ENCODE results near the gene RBMX.
"Not testable (repeated sequence)": the region's sequence is repeated elsewhere in the genome, so short reads cannot be mapped to it uniquely, and the experiment has no call there.

Gene RBMX

DNA sequence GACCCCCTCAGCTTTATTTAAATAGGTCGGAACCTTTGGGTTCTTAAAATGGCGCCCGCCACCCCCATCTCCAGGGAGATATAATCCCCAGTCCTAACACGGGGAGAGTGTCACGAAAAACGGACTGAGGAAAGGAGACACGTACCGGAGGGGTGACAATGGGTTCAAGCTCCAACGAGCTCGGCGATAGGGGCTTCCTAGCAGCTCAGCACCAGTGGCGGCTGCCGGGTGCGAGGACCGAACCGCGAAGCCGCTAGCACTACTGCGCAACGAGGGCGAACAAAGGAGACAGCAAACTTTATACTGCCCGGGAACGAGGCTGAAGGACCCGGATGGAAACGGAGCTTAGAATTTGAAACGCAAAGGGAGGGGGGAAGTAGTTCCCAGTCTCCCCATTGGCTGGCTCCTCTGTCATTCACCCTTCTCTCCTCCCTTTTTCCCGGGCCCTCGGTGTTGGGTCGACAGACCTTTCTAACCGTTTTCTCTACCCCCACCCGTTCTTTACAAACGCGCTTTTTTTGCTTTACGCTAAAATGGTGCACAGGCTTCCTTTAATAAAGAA is at the start of gene RBMX:
TSS of gene RBMX (minus strand) at position 274 of the 562 bp plus-strand sequence. CDS start 1,298 bp downstream, outside the sequence.
- peak; percentile 83 for DNase-seq

DNA sequence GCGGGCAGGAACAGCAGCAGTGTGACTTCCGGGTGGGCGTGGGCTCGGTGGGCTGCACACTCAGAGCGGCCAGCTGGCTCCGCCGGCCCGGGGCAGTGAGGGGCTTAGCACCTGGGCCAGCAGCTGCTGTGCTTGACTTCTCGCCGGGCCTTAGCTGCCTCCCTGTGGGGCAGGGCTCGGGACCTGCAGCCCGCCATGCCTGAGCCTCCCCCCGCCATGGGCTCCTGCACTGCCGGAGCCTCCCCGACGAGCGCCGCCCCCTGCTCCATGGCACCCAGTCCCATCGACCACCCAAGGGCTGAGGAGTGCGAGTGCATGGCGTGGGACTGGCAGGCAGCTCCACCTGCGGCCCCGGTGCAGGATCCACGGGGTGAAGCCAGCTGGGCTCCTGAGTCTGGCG is 40.9 kb upstream of the RBMX start:
- DNase-seq, result not testable (repeated sequence)

DNA sequence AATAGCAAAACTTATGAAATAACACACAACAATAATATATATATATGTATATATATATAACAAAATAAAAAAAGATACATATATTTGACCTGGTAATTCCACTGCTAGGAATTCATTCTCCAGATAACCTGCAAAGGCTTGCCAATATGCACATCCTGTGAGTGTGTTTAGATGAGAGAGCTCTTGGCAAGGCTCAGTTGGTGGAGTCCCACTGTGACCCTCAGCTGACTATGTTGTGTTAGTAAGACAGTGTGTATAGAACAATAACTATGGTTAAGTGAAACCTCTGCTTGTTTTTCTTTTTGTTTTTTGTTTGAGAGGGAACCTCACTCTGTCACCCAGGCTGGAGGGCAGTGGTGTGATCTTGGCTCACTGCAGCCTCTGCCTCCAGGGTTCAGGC is 39.5 kb upstream of the RBMX start:
- DNase-seq, result no peak

DNA sequence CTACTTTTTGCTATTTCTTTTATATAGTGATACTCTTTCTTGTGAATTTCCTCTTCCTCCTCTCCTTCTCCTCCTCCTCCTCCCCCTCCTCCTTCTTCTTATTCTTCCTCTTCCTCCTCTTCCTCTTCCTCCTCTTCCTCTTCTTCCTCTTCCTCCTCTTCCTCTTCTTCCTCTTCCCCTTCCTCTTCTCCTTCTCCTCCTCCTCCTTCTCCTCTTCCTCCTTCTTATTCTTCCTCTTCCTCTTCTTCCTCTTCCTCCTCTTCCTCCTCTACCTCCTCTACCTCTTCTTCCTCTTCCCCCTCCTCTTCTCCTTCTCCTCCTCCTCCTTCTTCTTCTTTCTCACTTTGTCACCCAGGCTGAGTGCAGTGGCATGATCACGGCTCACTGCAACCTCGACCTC is 36.3 kb upstream of the RBMX start:
- no peak for DNase-seq

DNA sequence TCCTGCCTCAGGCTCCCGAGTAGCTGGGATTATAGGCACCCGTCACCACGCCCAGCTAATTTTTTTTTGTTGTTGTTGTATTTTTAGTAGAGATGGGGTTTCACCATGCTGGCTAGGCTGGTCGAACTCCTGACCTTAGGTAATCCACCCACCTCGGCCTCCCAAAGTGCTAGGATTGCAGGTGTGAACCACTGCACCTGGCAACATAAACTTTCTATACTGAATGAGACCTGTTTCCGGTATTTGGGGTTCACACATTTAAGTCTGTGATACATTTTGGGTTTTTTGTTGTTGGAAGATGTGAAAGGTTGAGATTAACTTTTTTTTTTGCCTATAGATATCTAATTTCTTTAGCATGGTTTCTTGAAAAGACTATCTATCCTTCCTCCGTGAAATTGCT is 31.1 kb upstream of the RBMX start:
- not testable (repeated sequence) for DNase-seq

DNA sequence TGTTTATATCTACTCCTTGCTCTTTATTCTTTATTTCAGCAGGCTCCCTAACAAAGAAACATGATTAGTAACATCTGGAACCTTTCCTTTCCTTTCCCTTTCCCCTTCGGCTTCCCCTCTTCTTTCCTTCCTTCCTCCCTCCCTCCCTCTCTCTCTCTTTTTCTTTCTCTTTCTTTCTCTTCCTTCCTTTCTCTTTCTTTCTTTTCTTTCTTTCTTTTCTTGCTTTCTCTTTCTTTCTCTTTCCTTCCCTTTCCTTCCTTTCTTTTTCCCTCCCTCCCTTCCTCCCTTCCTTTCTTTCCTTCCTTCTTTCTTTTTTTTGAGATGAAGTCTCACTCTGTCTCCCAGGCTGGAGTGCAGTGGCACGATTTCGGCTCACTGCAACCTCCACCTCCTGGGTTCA is 30.7 kb upstream of the RBMX start:
- no peak for DNase-seq

DNA sequence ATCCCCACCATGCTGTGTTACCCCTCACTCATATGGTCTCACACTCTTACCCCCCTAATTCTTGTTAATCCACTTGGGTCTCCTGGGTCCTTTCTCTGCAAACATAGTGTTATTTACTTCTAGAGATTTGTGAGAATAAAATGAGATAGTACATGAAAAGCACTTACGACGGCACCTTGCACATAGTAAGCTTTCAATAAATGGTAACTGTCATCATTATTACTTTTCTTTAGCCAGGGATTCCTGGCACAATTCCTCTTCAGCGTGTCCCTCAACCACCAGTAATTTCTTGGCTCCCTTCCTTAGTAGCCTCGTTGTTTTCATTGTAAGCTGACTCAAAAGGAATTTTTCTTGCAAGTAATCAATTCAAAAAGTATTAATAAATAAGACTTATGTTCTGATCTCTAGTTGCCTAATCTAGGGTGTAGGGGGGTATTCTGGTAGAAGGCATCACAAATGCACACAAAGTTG is 30.1 kb upstream of the RBMX start:
- DNase-seq, result no peak

DNA sequence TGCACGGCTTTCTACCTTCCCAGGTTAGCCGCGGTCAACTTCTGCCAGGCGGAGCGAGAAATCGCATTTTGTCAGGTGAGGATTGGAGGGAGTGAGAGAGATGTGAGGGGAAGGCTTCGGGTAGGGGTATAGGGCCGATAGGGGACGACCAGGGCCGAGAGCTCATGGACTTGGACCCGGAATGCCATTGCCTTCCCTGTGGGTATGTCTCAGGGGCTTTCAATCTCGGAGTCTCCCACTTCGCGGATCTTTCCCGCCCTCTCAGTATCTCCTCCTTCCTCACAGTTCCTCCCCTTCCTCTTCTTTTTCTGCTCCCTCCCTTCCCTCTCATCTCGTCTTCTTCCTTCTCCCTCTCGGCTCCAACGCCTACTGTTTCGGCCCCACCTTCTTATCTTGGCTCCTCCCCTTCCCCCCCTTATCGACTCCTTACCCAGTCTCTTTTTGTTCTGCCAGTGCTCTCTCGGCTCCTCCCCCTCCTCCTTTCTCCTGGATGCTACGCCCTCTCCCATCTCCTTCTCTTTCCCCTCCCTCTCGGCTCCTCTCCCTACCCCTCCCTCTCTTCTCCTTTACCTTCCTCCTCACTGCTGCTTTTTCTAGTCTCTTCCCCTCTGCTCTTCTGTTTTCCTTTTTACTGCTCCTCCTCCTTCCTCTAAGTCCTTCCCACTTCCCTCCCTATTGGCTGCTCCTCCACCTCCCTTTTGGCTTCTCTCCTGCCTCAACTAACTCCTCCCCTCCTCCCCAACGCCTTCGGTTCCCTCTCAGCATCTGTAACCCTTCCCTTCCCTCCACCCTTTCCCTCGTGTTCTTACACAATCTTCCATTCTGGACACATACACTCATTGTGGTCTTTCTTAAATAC is 29.4 kb upstream of the RBMX start:
- DNase-seq, result peak; percentile 49

DNA sequence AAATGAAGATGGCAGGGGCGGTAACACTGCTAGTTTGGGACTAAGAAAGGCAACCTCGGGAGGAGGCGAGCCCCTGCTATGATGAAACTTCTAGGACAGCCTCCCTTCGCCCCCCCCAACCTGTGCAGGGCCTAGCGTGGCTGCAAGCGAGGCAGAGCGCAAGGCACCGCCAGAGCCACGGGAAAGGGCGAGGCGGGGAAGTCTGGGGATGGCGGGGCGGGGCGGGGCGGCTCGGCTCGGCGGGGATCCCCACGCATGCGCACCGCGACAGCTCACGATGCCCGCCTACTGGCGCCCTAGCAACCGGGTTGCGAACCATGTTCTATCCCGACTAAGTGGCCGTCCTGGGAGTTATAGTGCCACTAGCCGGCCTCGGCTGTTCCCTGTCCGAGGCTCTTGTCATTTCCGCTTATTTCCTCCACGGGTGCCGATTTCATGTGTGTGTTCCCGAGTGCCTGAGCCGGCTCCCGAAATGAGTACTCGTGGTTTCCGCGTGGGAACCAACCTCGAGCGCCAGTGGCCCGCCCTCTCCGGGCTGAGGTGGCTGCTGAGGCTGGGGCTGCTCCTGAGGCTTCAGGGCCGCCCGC is 28.7 kb upstream of the RBMX start:
- DNase-seq, result peak; percentile 75

DNA sequence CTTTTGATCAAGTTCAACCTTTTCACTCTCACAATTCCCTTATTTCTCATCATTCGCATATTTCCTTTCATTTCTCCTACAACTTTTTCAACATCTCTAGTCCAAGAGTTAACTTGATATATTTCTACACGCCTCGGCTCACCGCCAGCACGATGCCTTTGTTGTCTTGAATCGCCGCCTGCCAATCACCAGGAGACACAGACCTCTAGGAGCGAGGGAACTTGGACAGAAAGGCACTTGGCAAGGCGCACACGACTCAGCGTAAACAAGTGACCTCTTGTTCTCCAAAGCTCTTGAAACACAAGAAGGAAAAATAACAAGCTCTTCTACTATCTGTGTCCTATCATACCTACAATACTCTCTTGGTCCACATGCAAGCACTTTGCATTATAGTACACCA is 27.1 kb upstream of the RBMX start:
- DNase-seq, result no peak

DNA sequence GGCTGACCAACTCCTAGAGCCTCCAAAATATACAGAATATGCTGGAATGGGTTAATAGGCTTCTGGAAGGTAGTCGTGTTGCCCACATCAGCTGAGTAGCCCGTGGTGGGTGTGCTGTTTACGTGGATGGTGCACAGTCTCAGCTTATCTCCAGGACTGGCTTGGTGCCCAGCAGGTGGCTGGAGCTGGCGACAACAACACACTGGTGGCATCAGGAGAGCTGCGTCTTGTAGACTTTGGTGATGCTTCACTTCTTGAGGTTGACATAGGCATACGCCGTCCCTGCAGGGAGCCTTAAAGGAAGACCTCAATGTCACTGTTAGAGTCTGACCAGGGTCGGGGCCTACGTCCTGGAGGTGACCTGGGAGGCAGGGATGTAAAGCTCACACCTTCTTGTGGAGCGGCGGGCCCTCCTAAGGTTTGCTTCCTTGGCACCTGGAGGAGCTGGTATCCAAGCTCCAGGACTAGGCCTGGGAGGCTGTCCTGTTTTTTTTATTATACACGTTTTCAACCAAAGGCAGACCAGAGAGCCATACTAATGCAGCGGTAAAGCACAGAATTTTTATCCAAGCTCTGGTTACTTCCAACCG is 26.5 kb upstream of the RBMX start:
- no peak for DNase-seq

DNA sequence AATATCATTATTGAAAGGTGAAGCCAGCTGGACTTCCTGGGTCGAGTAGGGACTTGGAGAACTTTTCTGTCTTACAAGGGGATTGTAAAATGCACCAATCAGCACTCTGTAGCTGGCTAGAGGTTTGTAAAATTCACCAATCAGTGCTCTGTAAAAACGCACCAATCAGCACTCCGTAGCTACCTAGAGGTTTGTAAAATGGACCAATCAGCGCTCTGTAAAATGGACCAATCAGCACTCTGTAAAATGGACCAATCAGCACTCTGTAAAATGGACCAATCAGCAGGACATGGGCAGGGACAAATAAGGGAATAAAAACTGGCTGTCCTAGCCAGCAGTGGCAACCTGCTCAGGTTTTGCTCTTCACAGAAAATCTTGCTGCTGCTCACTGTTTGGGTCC is 23.5 kb upstream of the RBMX start:
- not testable (repeated sequence) for DNase-seq

DNA sequence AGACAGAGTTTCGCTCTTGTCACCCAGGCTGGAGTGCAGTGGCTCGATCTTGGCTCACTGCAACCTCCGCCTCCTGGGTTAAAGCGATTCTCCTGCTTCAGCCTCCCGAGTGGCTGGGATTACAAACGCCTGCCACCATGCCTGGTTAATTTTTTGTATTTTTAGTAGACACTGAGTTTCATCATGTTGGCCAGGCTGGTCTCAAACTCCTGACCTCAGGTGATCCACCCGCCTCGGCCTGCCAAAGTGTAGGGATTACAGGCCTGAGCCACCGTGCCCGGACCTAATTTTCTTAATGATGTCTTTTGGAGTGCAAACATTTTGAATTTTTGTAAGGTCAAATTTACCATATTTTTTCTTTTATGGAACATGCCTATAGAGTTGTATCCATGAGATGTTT is 19.5 kb upstream of the RBMX start:
- DNase-seq, result not testable (repeated sequence)

DNA sequence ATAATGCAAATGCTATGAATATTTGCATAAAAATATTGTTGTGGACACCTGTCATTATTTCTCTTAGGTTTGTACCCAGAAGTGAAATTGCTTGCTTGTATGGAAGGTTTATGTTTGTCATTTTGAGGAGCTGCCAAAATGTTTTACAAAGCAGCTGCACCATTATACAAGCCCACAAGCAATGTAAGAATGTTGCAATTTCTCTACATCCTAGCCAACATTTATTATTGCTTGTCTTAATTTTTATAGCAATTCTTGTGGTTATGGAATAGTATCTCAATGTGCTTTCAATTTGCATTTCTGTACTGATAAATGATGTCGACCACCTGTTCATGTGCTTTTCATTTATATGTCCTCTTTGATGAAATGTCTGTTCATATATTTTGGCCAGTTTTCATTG is 18.7 kb upstream of the RBMX start:
- no peak for DNase-seq

DNA sequence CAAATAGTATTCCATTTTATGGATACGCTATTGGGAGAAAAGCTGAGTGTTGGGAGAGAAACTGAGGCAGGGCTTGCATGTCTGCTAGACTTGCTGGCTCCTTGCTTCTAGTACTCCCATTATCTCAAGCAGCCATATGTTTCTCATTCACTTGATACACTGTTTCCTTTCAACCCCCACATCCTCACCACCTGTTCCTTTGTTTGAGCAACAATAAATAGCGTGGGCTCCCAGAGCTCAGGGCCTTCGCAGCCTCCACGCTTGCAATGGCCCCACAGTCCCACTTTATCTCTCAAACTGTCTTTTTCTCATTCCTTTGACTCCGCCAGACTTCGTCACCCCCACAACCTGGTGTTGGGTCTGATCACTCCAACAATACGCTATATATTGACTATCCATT is 18.2 kb upstream of the RBMX start:
- DNase-seq, result not testable (repeated sequence)

DNA sequence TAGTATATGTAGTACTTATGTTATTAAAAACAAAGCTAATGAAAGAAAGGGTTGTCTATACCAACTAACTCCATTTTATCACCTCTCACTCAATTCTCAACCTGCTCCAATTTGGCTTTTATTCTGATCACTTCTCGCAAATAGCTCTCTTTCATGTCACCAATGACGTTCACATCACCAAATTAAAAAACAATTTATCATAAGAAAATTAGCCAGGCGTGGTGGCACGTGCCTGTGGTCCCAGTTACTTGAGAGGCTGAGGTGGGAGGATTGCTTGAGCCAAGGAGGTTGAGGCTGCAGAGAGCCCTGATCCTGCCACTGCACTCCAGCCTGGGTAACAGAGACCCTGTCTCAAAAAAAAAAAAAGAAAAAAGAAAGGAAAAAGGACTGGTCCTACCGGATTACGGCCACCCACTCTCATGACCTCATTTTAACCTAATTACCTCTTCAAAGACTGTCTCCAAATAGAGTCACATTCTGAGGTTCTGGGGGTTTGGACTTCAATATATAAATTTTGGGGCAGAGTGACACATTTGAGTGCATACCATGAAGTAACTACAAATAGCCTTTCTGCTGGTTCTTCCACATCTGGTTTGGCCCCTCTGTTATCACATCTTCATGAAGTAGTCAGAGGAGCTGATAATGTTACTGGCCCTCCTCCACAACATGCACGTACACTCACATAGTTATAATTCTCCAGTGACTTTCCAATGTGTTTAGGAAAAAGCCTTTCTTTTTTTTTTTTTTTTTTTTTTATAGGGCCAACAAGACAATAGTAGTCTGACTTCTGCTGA is 15.8 kb upstream of the RBMX start:
- DNase-seq, result no peak

DNA sequence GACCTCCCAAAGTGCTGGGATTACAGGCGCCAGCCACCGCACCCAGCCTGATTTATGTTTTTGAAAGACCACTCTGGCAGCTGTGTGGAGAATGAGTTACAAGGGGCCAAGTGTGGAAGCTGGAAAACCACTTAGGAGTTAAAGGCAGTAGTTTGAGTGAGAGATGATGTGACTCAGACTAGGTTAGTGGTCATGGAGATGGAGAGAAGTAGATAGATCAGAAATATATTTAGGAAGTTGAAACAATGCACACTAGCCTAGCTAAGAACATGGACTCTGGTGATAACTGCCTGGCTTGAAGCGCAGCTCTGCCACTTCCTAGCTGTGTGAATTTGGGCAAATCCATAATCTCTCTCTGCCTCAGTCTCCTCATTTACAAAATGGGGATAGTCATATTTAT is 11.9 kb upstream of the RBMX start:
- DNase-seq, result no peak

DNA sequence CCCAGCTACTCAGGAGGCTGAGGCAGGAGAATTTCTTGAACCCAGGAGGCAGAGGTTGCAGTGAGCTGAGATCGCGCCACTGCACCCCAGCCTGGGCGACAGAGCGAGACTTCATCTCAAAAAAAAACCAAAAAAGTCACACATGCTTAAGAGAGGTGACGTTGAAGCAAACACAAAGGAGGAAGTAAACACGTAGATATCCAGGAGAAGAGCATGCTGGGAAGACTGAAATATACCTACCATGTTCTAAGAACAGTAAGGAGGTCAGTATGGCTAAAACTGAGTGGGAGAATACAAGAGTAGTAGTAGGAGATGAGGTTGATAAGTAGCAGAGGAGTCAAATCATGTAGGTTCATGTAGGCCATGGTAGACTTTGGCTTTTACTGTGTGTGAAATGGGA is 10.1 kb upstream of the RBMX start:
- DNase-seq, result not testable (repeated sequence)

DNA sequence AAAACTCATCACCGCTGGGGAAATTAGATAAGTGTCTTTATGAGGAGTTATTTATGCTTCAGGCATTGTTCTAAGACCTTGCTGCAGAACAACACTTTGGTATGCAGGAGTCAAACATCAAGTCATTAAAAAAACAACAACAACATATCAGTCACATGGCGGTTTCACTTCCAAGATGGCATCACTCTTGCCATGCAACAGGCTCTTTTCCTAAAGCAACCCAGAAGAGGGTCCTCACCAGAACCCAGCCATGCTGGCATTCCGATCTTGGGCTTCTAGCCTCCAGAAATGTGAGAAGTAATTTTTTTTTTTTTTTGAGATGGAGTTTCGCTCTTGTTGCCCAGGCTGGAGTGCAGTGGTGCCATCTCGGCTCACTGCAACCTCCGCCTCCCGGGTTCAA is 8.7 kb upstream of the RBMX start:
- no peak for DNase-seq

DNA sequence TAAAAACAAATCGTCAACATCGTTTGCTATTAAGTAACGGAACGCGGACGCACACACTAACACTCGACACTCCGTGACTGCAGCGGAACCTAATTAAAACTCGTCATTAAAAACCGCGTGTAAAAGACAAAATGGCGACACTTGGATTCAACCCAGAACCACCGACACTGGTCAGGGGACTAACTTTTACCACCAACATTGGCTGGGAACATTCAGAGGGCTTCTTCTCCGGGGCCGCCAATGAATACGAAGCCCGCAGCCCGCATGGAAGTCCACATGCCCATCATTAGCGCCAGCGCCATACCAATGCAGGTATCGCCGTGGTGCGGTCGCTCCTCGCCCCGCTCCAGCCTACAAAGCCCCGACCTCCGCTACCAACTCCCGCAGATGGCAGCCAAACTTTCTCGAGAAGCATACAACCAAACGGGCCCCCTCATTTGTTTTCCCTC is 498 bp downstream of the RBMX start:
- DNase-seq, result no peak

DNA sequence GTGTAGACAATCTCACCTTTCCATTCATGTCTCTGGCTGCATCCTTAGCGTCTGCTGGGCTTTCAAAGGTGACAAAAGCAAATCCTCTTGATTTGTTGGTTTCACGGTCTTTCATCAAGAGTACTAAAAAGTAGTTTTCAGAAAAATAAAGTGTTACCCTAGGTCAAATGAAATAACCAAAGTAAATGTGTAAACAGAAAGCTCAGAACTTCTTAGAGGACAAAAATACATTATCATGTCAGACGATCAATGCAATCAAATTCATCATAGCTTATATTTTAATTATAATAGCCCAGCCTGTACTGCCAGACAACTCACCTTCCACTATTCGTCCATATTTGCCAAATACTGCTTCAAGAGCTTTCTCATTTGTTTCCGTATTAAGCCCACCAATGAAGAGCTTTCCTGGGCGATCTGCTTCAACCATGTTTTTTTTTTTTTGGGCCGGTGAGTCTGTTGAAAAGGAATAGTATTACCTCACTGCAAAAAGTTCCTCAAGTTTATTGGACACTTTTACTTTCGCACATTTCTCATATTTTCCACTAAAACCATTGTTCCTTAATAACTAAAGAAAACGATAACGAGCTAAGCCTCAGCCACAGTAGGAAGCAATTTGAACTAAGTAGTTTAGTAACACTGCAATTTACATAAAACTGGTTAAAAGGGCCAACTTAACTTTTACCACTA is 1.4 kb downstream of the RBMX start:
- DNase-seq, result no peak

DNA sequence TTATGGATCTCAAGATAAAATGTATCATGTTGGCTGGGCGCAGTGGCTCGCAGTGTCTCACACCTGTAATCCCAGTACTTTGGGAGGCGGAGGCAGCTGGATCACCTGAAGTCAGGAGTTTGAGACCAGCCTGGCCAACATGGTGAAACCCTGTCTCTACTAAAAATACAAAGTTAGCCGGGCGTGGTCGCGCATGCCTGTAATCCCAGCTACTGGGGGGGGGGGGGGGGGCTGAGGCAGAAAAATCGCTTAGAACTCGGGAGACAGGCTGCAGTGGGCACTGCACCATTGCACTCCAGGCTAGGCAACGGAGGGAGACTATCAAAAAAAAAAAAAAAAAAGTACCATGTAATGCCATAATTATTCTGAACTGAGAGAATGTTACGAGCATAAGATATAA is 2.1 kb downstream of the RBMX start:
- no peak for DNase-seq

Data from stimulated activated CD4-positive, alpha-beta T cell treated with anti-CD3 and anti-CD28 coated beads, Interleukin-4, amount 100 ng/mL, for 1 hour (primary cell).